Vagina (tissue), 2 donors: Measurements from ENCODE around the gene JAM3. TPM values are rescaled to one million over a fixed set of nuclear protein-coding genes. Genes with fewer than 3 reads are reported as not detected.

Source experiments
- DNase-seq, 2 donors: peaks; one replicate each; pipeline ENCODE4 v3.0.0-alpha.2; 2017; ENCODE audit errors: extremely low spot score in 2 of 2
- H3K27ac ChIP-seq: fragments of 200-600 bp; sonication (generic); one replicate; pipeline ENCODE4 v1.5.1; 2019
- H3K27me3 ChIP-seq: fragments of 200-600 bp; sonication (generic); one replicate; pipeline ENCODE4 v1.5.1; 2019
- H3K36me3 ChIP-seq, 2 donors: fragments of 200-600 bp; sonication (generic); one replicate each; pipeline ENCODE4 v1.5.1; 2017 to 2019
- H3K4me1 ChIP-seq: fragments of 200-600 bp; sonication (generic); one replicate; pipeline ENCODE4 v1.5.1; 2019
- H3K4me3 ChIP-seq, 2 donors: fragments of 200-600 bp; sonication (generic); 1 replicate in 1 of 2; 2 replicates in 1 of 2; pipeline ENCODE4 v1.5.1; 2016 to 2019
- H3K9me3 ChIP-seq: fragments of 200-600 bp; sonication (generic); one replicate; pipeline ENCODE4 v1.5.1; 2019
- CTCF ChIP-seq, 3 experiments: fragments of 450-650 bp in 2 of 3; fragments of 200-600 bp in 1 of 3; sonication (generic) in 1 of 3; IDR thresholded peaks; one replicate each; pipeline ENCODE4 v1.5.1; 2017 to 2019; ENCODE audit warnings: antibody characterized with exemption in 3 of 3, mild to moderate bottlenecking in 2 of 3, moderate library complexity in 2 of 3
- POLR2A ChIP-seq, 2 donors: fragments of 450-650 bp; IDR thresholded peaks; one replicate each; pipeline ENCODE4 v1.6.1; 2017; ENCODE audit warnings: antibody characterized with exemption in 2 of 2, mild to moderate bottlenecking in 2 of 2, moderate library complexity in 2 of 2
- POLR2AphosphoS5 ChIP-seq, 2 donors: sonication (generic); formaldehyde crosslinking; IDR thresholded peaks; one replicate each; pipeline ENCODE4 v1.9.0; 2017; ENCODE audit warnings: antibody characterized with exemption in 2 of 2, mild to moderate bottlenecking in 2 of 2, low read depth in 1 of 2; ENCODE audit not compliant: insufficient read depth in 1 of 2
- intact Hi-C: fragments of 100-400 bp; cut with DNase I; formaldehyde crosslinking; loops from one replicate; pipeline ENCODE4 v1.15.1; 2023
- total RNA-seq: library from RNA; depleted of rRNA; stranded (reverse); fragments of >200 nt; gene quantifications from one replicate; pipeline ENCODE4 v1.2.3, GENCODE V29; 2016

The JAM3 gene
- total RNA-seq, 1 donor from 2014 or later: 31.7 TPM

- no peaks in the 10 kb centered on the region for H3K36me3 ChIP-seq
- no peak for DNase-seq
- H3K4me3 ChIP-seq: no peak overlapping the region
- no peaks in the 10 kb centered on the region for H3K27me3 ChIP-seq
- no peak for TF ChIP-seq CTCF (IDR thresholded peaks at IDR 0.05)
- TF ChIP-seq POLR2A (IDR thresholded peaks at IDR 0.05): no peak
- no peak for TF ChIP-seq POLR2AphosphoS5 (IDR thresholded peaks at IDR 0.05; ENCODE audit: insufficient read depth in 1 of 2, low read depth in 1 of 2)
- H3K4me1 ChIP-seq: peaks cover 50% of the 10 kb centered on the region
- intact Hi-C loops: no loop called here
- peak overlapping the region; percentile 98 for H3K27ac ChIP-seq
- H3K9me3 ChIP-seq: no peaks in the 10 kb centered on the region
These were observed 34.1 kb upstream of the JAM3 start for GRCh38 chr11:134034496-134035381.

- Histone ChIP-seq H3K9me3 (no peaks in the 10 kb centered on the region), H3K27me3 (no peaks in the 10 kb centered on the region), H3K4me3 (peak overlapping the region; percentile 60 to 61), H3K4me1 (peaks cover 55% of the 10 kb centered on the region), H3K36me3 (no peaks in the 10 kb centered on the region), H3K27ac (peak overlapping the region; percentile 98)
- no peak for DNase-seq
- intact Hi-C loops: no loop called here
- TF ChIP-seq POLR2AphosphoS5 (IDR thresholded peaks at IDR 0.05; ENCODE audit: insufficient read depth in 1 of 2, low read depth in 1 of 2): no peak
- no peak for TF ChIP-seq CTCF (IDR thresholded peaks at IDR 0.05)
- no peak for TF ChIP-seq POLR2A (IDR thresholded peaks at IDR 0.05)
These were observed 32.3 kb upstream of the JAM3 start for GRCh38 chr11:134036492-134037045.

GRCh38 chr11:134037046-134037908, 31.6 kb upstream of the JAM3 start:
- Histone ChIP-seq H3K4me3 (peak overlapping the region; percentile 60 to 61), H3K27ac (peak overlapping the region; percentile 98), H3K27me3 (no peaks in the 10 kb centered on the region), H3K4me1 (peaks cover 59% of the 10 kb centered on the region), H3K36me3 (no peaks in the 10 kb centered on the region), H3K9me3 (no peaks in the 10 kb centered on the region)
- no peak for DNase-seq
- intact Hi-C loops: no loop called here
- TF ChIP-seq POLR2AphosphoS5 (IDR thresholded peaks at IDR 0.05; ENCODE audit: insufficient read depth in 1 of 2, low read depth in 1 of 2) (peak; percentile 88 to 92), POLR2A (IDR thresholded peaks at IDR 0.05) (no peak)

- peaks cover 43% of the 10 kb centered on the region for H3K4me1 ChIP-seq
- H3K9me3 ChIP-seq: no peaks in the 10 kb centered on the region
- TF ChIP-seq POLR2AphosphoS5 (IDR thresholded peaks at IDR 0.05; ENCODE audit: insufficient read depth in 1 of 2, low read depth in 1 of 2) (peak in 1 of 2 donors; percentile 39), POLR2A (IDR thresholded peaks at IDR 0.05) (no peak)
- intact Hi-C loops: no loop called here
- no peak for DNase-seq
- no peaks in the 10 kb centered on the region for H3K36me3 ChIP-seq
- peak overlapping the region; percentile 98 for H3K27ac ChIP-seq
- H3K4me3 ChIP-seq: no peak overlapping the region
- no peaks in the 10 kb centered on the region for H3K27me3 ChIP-seq
These were observed 29.9 kb upstream of the JAM3 start for GRCh38 chr11:134038897-134039470.

- Histone ChIP-seq H3K27ac (peak overlapping the region; percentile 98), H3K4me3 (no peak overlapping the region), H3K9me3 (no peaks in the 10 kb centered on the region), H3K36me3 (no peaks in the 10 kb centered on the region), H3K27me3 (no peaks in the 10 kb centered on the region), H3K4me1 (peaks cover 35% of the 10 kb centered on the region)
- no peak for TF ChIP-seq POLR2A (IDR thresholded peaks at IDR 0.05)
- no peak for TF ChIP-seq POLR2AphosphoS5 (IDR thresholded peaks at IDR 0.05; ENCODE audit: insufficient read depth in 1 of 2, low read depth in 1 of 2)
- no peak for TF ChIP-seq CTCF (IDR thresholded peaks at IDR 0.05)
- no peak for DNase-seq
- intact Hi-C loops: loop anchor here (5.0 kb wide), 1 partner anchor 93 kb away; no protein-coding TSS in a partner anchor
These were observed 29.0 kb upstream of the JAM3 start for GRCh38 chr11:134039726-134040385.
